HepG2 (cell line): ENCODE results near the gene TANGO6. TPM values are rescaled to one million over a fixed set of nuclear protein-coding genes. Genes with fewer than 3 reads are reported as not detected.

Experiments
- ATAC-seq: fragments of 200-7000 bp; cut with Tn5 transposase; 3 replicates; pipeline ENCODE4 v1.9.1; 2020; ENCODE audit warnings: mild to moderate bottlenecking, moderate library complexity
- BruUV-seq: library from RNA; stranded (reverse); fragments of 400-500 nt; replicated peaks from 2 replicates; lab custom pipeline; 2021; lab: Mats Ljungman, UMichigan
- CTCF ChIA-PET: fragments of 300-600 bp; formaldehyde crosslinking; extraction: SDS; loops from one replicate; lab custom pipeline; 2021; ENCODE audit warnings: low total read pairs, inconsistent platforms, low intra/inter-chr PET ratio; lab: Yijun Ruan, JAX
- POLR2A ChIA-PET: fragments of 350-600 bp; sonication (Branson Sonifier 250); formaldehyde crosslinking; loops from one replicate; lab custom pipeline; 2020; ENCODE audit warnings: antibody characterized with exemption, inconsistent platforms; lab: Yijun Ruan, JAX
- DNase-seq: peaks from one replicate; pipeline ENCODE4 v3.0.0-alpha.2; 2015; ENCODE audit warnings: low spot score
- FAIRE-seq: peaks from 3 replicates; lab custom pipeline; 2011; peaks lifted over from hg19 to GRCh38; lab: Jason Lieb, UNC
- H2AFZ ChIP-seq: one replicate; pipeline ENCODE4 v1.6.1; 2011; ENCODE audit warnings: low read length, inconsistent platforms
- H3K27ac ChIP-seq: fragments of 300-600 bp; 3 replicates; pipeline ENCODE4 v1.8.0; 2011; ENCODE audit warnings: mixed run types, mild to moderate bottlenecking, mixed read lengths, low read length, inconsistent platforms; ENCODE audit not compliant: insufficient read depth; ENCODE audit errors: extremely low read length
- H3K27me3 ChIP-seq, 2 experiments: fragments of 200-600 bp in 1 of 2; 2 replicates in 1 of 2; 3 replicates in 1 of 2; pipeline versions ENCODE4 v1.6.0 to v1.8.0; 2011; ENCODE audit warnings: low read length in 2 of 2, mild to moderate bottlenecking in 2 of 2, moderate library complexity in 2 of 2, inconsistent platforms in 1 of 2; ENCODE audit not compliant: insufficient read depth in 2 of 2, control insufficient read depth in 1 of 2
- H3K36me3 ChIP-seq, 2 experiments: fragments of 200-600 bp in 1 of 2; replicated peaks in 1 of 2; 2 replicates in 1 of 2; 3 replicates in 1 of 2; pipeline versions ENCODE4 v1.5.1 to v1.8.0; 2011; ENCODE audit warnings: low read length in 2 of 2, inconsistent platforms in 1 of 2; ENCODE audit not compliant: insufficient read depth in 2 of 2, control insufficient read depth in 1 of 2
- H3K4me1 ChIP-seq: 2 replicates; pipeline ENCODE4 v1.5.1; 2012; ENCODE audit warnings: low read length, inconsistent platforms; ENCODE audit not compliant: insufficient read depth
- H3K4me2 ChIP-seq: 2 replicates; pipeline ENCODE4 v1.6.0; 2011; ENCODE audit warnings: low read depth, low read length, inconsistent platforms
- H3K4me3 ChIP-seq, 3 experiments: fragments of 200-600 bp in 1 of 3; sonication (generic), shearing (Covaris generic) in 1 of 3; replicated peaks in 1 of 3; 2 replicates each; pipeline ENCODE4 v1.5.1; 2011 to 2016; ENCODE audit warnings: low read length in 3 of 3, inconsistent platforms in 2 of 3, low read depth in 2 of 3, mild to moderate bottlenecking in 2 of 3, control low read depth in 1 of 3, mixed read lengths in 1 of 3; ENCODE audit not compliant: insufficient read depth in 1 of 3
- H3K79me2 ChIP-seq: one replicate; pipeline ENCODE4 v1.6.1; 2011; ENCODE audit warnings: low read length, inconsistent platforms; ENCODE audit not compliant: insufficient read depth
- H3K9ac ChIP-seq: 2 replicates; pipeline ENCODE4 v1.6.0; 2011; ENCODE audit warnings: mild to moderate bottlenecking, low read depth, low read length, inconsistent platforms; ENCODE audit not compliant: insufficient read depth
- H3K9me3 ChIP-seq: 2 replicates; pipeline ENCODE4 v1.5.1; 2012; ENCODE audit warnings: mild to moderate bottlenecking, low read length
- H4K20me1 ChIP-seq: 2 replicates; pipeline ENCODE4 v1.6.0; 2011; ENCODE audit warnings: inconsistent platforms, mild to moderate bottlenecking, low read length, moderate library complexity; ENCODE audit not compliant: insufficient read depth
- E2F1 ChIP-seq: sonication (generic); formaldehyde crosslinking; IDR thresholded peaks from 2 replicates; pipeline ENCODE4 v1.5.0; 2020; ENCODE audit warnings: missing genetic modification reagents
- HIVEP1 ChIP-seq: sonication (generic); formaldehyde crosslinking; IDR thresholded peaks from 2 replicates; pipeline ENCODE4 v1.4.0; 2020; ENCODE audit warnings: mild to moderate bottlenecking, missing genetic modification reagents
- HMGXB3 ChIP-seq: sonication (generic); formaldehyde crosslinking; IDR thresholded peaks from 2 replicates; pipeline ENCODE4 v1.4.0; 2020; ENCODE audit warnings: missing genetic modification reagents, borderline replicate concordance
- HNRNPUL1 ChIP-seq: fragments of 200-400 bp; formaldehyde crosslinking; IDR thresholded peaks from 2 replicates; pipeline ENCODE4 v1.6.1; 2017; ENCODE audit warnings: low read depth, mild to moderate bottlenecking, low read length, moderate library complexity
- MAF1 ChIP-seq: sonication (generic); formaldehyde crosslinking; IDR thresholded peaks from 2 replicates; pipeline ENCODE4 v1.5.0; 2020; ENCODE audit warnings: missing genetic modification reagents, borderline replicate concordance
- MXD4 ChIP-seq: IDR thresholded peaks from 2 replicates; pipeline ENCODE4 v1.6.1; 2016; ENCODE audit warnings: mild to moderate bottlenecking, missing biosample characterization, missing genetic modification reagents
- NONO ChIP-seq, 2 experiments: fragments of 450-650 bp in 1 of 2; sonication (generic) in 1 of 2; formaldehyde crosslinking in 1 of 2; IDR thresholded peaks in 1 of 2; conservative IDR thresholded peaks in 1 of 2; 2 replicates each; pipeline versions ENCODE4 v1.6.1 to v1.8.0; 2017 to 2022; ENCODE audit warnings: mild to moderate bottlenecking in 1 of 2, missing genetic modification reagents in 1 of 2, moderate library complexity in 1 of 2
- THAP11 ChIP-seq: IDR thresholded peaks from 2 replicates; pipeline ENCODE4 v1.6.1; 2016; ENCODE audit warnings: missing biosample characterization, missing genetic modification reagents
- ZFP91 ChIP-seq: sonication (generic); formaldehyde crosslinking; IDR thresholded peaks from 2 replicates; pipeline ENCODE4 v1.9.0; 2022; ENCODE audit warnings: missing genetic modification reagents, mild to moderate bottlenecking, borderline replicate concordance
- ZMYM3 ChIP-seq: sonication (generic); formaldehyde crosslinking; IDR thresholded peaks from 2 replicates; pipeline ENCODE4 v1.5.1; 2020; ENCODE audit warnings: mild to moderate bottlenecking, missing genetic modification reagents
- ZNF235 ChIP-seq: sonication (generic); formaldehyde crosslinking; IDR thresholded peaks from 2 replicates; pipeline ENCODE4 v1.8.1; 2023; ENCODE audit warnings: mild to moderate bottlenecking, missing genetic modification reagents, borderline replicate concordance
- ZNF34 ChIP-seq: sonication (generic); formaldehyde crosslinking; IDR thresholded peaks from 2 replicates; pipeline ENCODE4 v1.4.0; 2020; ENCODE audit warnings: mild to moderate bottlenecking, missing genetic modification reagents, borderline replicate concordance
- ZNF569 ChIP-seq: sonication (generic); formaldehyde crosslinking; IDR thresholded peaks from 2 replicates; pipeline ENCODE4 v1.5.0; 2020; ENCODE audit warnings: mild to moderate bottlenecking, missing genetic modification reagents, moderate library complexity, borderline replicate concordance
- ZNF75D ChIP-seq: sonication (generic); formaldehyde crosslinking; IDR thresholded peaks from 2 replicates; pipeline ENCODE4 v1.8.1; 2023; ENCODE audit warnings: missing genetic modification reagents, mild to moderate bottlenecking, borderline replicate concordance
- ZNF790 ChIP-seq: sonication (generic); formaldehyde crosslinking; IDR thresholded peaks from 2 replicates; pipeline ENCODE4 v1.8.0; 2022; ENCODE audit warnings: missing genetic modification reagents, mild to moderate bottlenecking, borderline replicate concordance
- WGBS: methylation state at CpG from one replicate; pipeline ENCODE4 v1.1.6; 2017; ENCODE audit warnings: low lambda C conversion rate; 5-methylcytosine and 5-hydroxymethylcytosine counted together
- in situ Hi-C: cut with HindIII; loops from 2 replicates; pipeline ENCODE4 v1.10.0; 2017; ENCODE audit warnings: low pct_unique_long_range_greater_than_20kb; ENCODE audit not compliant: extremely low pct_ligation_motif_present
- intact Hi-C: fragments of 100-400 bp; cut with micrococcal nuclease; formaldehyde crosslinking; loops from one replicate; pipeline ENCODE4 v1.10.0; 2022; ENCODE audit not compliant: unreplicated experiment
- polyA plus RNA-seq, 8 experiments: library from polyadenylated mRNA; depleted of rRNA in 3 of 8; stranded (reverse) in 7 of 8; unstranded in 1 of 8; fragments of >200 nt; fragmentation: Illumina TruSeq in 4 of 8; extraction: Trizol in 4 of 8; gene quantifications; 2 replicates each; pipeline versions ENCODE4 v1.2.1 to v1.2.3, GENCODE V29; 2011 to 2016; ENCODE audit warnings: low read depth in 4 of 8, missing spikeins in 1 of 8, mixed read lengths in 1 of 8; ENCODE audit not compliant: insufficient read depth in 1 of 8
- total RNA-seq, 5 experiments: library from RNA; depleted of rRNA; stranded (reverse); fragments of >200 nt; fragmentation: Illumina TruSeq; extraction: Trizol; gene quantifications; 2 replicates each; pipeline ENCODE4 v1.2.3, GENCODE V29; 2016; ENCODE audit warnings: low read depth in 1 of 5

Gene TANGO6
- total and polyA plus RNA-seq, 2 of the 13 experiments (the other 11 are each of a cell fraction or from before 2014, with no cell fraction given): 7.2 to 13.3 TPM

GRCh38 chr16:68806981-68807380 lies 36.4 kb upstream of the TANGO6 start (continued):
- no peak for TF ChIP-seq ZFP91 (CRISPR knock-in tag)
- no peak for TF ChIP-seq E2F1 (CRISPR knock-in tag)

- ChIA-PET POLR2A (no interaction called here), CTCF (no interaction called here)
- H3K27me3 ChIP-seq: no peaks in the 10 kb centered on the region
- no peak for ATAC-seq
- BruUV-seq: no TSS peak
- no peak for DNase-seq
- H3K4me3 ChIP-seq: no peak overlapping the region
- FAIRE-seq: no peak
- no peaks in the 10 kb centered on the region for H4K20me1 ChIP-seq
- no peaks in the 10 kb centered on the region for H3K36me3 ChIP-seq
- WGBS: 97% methylated on average over 3 of the region's 3 CpGs
- no peak overlapping the region for H3K4me2 ChIP-seq
- no peaks in the 10 kb centered on the region for H3K9me3 ChIP-seq
- intact Hi-C loops (no loop called here), in situ Hi-C loops (no loop called here)
- H3K4me1 ChIP-seq: no peaks in the 10 kb centered on the region
- no peak overlapping the region for H3K9ac ChIP-seq
- no peak overlapping the region for H2AFZ ChIP-seq
- TF ChIP-seq ZNF790 (CRISPR knock-in tag) (no peak), ZNF235 (CRISPR knock-in tag) (no peak), ZMYM3 (CRISPR knock-in tag) (no peak), ZNF75D (CRISPR knock-in tag) (no peak), MAF1 (CRISPR knock-in tag) (no peak), ZNF34 (CRISPR knock-in tag) (no peak), NONO (IDR thresholded peaks at IDR 0.05) (no peak), NONO (CRISPR knock-in tag; conservative IDR thresholded peaks at IDR 0.05) (no peak), MXD4 (CRISPR knock-in tag) (no peak), HIVEP1 (CRISPR knock-in tag) (no peak), HMGXB3 (CRISPR knock-in tag) (no peak), HNRNPUL1 (no peak), THAP11 (no peak), ZNF569 (CRISPR knock-in tag) (no peak)
- no peaks in the 10 kb centered on the region for H3K79me2 ChIP-seq
- H3K27ac ChIP-seq: no peak overlapping the region
Observed at GRCh38 chr16:68814516-68814915, 28.8 kb upstream of the TANGO6 start.
